Liver (tissue), 9 donors: ENCODE measurements around the gene MEIS2. TPM values are rescaled to one million over a fixed set of nuclear protein-coding genes. Genes with fewer than 3 reads are reported as not detected.
A peak's percentile ranks its signal among the peaks of the same experiment; 100 is the strongest.

Source experiments
- DNase-seq: peaks from one replicate; pipeline ENCODE4 v3.0.0-alpha.2; 2017; ENCODE audit warnings: low spot score
- H3K27ac ChIP-seq, 2 donors: one replicate each; pipeline ENCODE4 v1.7.0; 2013; ENCODE audit warnings: inconsistent platforms in 2 of 2, low read length in 2 of 2, control low read depth in 1 of 2, low read depth in 1 of 2, mild to moderate bottlenecking in 1 of 2
- H3K27me3 ChIP-seq, 4 donors: one replicate each; pipeline versions ENCODE4 v1.6.1 to v1.7.0; 2013; ENCODE audit warnings: low read length in 3 of 4, inconsistent platforms in 1 of 4, mild to moderate bottlenecking in 1 of 4, moderate library complexity in 1 of 4; ENCODE audit not compliant: control insufficient read depth in 4 of 4, insufficient read depth in 4 of 4
- H3K36me3 ChIP-seq, 4 donors: one replicate each; pipeline versions ENCODE4 v1.6.1 to v1.7.0; 2013; ENCODE audit warnings: low read length in 3 of 4, mild to moderate bottlenecking in 3 of 4, low read depth in 1 of 4, moderate library complexity in 1 of 4; ENCODE audit not compliant: control insufficient read depth in 4 of 4, insufficient read depth in 3 of 4
- H3K4me1 ChIP-seq, 4 donors: one replicate each; pipeline versions ENCODE4 v1.6.1 to v1.7.0; 2013; ENCODE audit warnings: low read length in 3 of 4, mild to moderate bottlenecking in 3 of 4, moderate library complexity in 1 of 4; ENCODE audit not compliant: control insufficient read depth in 4 of 4, insufficient read depth in 4 of 4
- H3K4me3 ChIP-seq, 3 donors: one replicate each; pipeline versions ENCODE4 v1.6.1 to v1.7.0; 2013; ENCODE audit warnings: low read length in 3 of 3, control low read depth in 1 of 3, low read depth in 1 of 3, mild to moderate bottlenecking in 1 of 3
- H3K9ac ChIP-seq, 2 donors: one replicate each; pipeline ENCODE4 v1.7.0; 2013; ENCODE audit warnings: low read length in 2 of 2, mild to moderate bottlenecking in 2 of 2, moderate library complexity in 2 of 2, control low read depth in 1 of 2, low read depth in 1 of 2
- H3K9me3 ChIP-seq, 4 donors: one replicate each; pipeline versions ENCODE4 v1.6.1 to v1.7.0; 2013; ENCODE audit warnings: low read length in 3 of 4; ENCODE audit not compliant: control insufficient read depth in 4 of 4
- EGR1 ChIP-seq, 2 donors: IDR thresholded peaks; 2 replicates each; pipeline ENCODE4 v1.6.1; 2016 to 2018; ENCODE audit warnings: antibody characterized with exemption in 2 of 2, low read depth in 2 of 2
- GABPA ChIP-seq, 2 donors: IDR thresholded peaks in 1 of 2; conservative IDR thresholded peaks in 1 of 2; 2 replicates each; pipeline ENCODE4 v1.6.1; 2016; ENCODE audit warnings: antibody characterized with exemption in 2 of 2, mild to moderate bottlenecking in 1 of 2, moderate library complexity in 1 of 2
- HNF4G ChIP-seq: IDR thresholded peaks from 2 replicates; pipeline ENCODE4 v1.6.1; 2016; ENCODE audit warnings: antibody characterized with exemption
- JUND ChIP-seq, 2 donors: IDR thresholded peaks; 2 replicates each; pipeline ENCODE4 v1.6.1; 2016; ENCODE audit warnings: antibody characterized with exemption in 2 of 2
- MAX ChIP-seq: IDR thresholded peaks from 2 replicates; pipeline ENCODE4 v1.6.1; 2016; ENCODE audit warnings: antibody characterized with exemption
- NR2F2 ChIP-seq: IDR thresholded peaks from 2 replicates; pipeline ENCODE4 v1.6.1; 2016; ENCODE audit warnings: antibody characterized with exemption
- RAD21 ChIP-seq, 2 donors: IDR thresholded peaks; 2 replicates each; pipeline ENCODE4 v1.6.1; 2016; ENCODE audit warnings: antibody characterized with exemption in 2 of 2, mild to moderate bottlenecking in 2 of 2
- RXRA ChIP-seq, 2 donors: IDR thresholded peaks; 2 replicates each; pipeline ENCODE4 v1.6.1; 2017 to 2018; ENCODE audit warnings: antibody characterized with exemption in 2 of 2, mild to moderate bottlenecking in 1 of 2
- SP1 ChIP-seq: IDR thresholded peaks from 2 replicates; pipeline ENCODE4 v1.6.1; 2018; ENCODE audit warnings: antibody characterized with exemption, mild to moderate bottlenecking
- TAF1 ChIP-seq: conservative IDR thresholded peaks from 2 replicates; pipeline ENCODE4 v1.6.1; 2016; ENCODE audit warnings: antibody characterized with exemption, mild to moderate bottlenecking
- ZBTB33 ChIP-seq: IDR thresholded peaks from 2 replicates; pipeline ENCODE4 v1.6.1; 2016; ENCODE audit warnings: antibody characterized with exemption
- WGBS: extraction: QIAGEN DNeasy Blood & Tissue Kit; methylation state at CpG from one replicate; pipeline ENCODE4 v1.1.7; 2013; 5-methylcytosine and 5-hydroxymethylcytosine counted together
- polyA plus RNA-seq, 2 donors: library from polyadenylated mRNA; stranded (reverse) in 1 of 2; unstranded in 1 of 2; fragments of 200-250 nt in 1 of 2; fragments of >200 nt in 1 of 2; fragmentation: Nextera tagmentation in 1 of 2; extraction: Ambion mirVana in 1 of 2; gene quantifications; one replicate each; pipeline versions ENCODE4 v1.2.1 to v1.2.3, GENCODE V29; 2013 to 2015
- total RNA-seq, 2 donors: library from RNA; depleted of rRNA; stranded (reverse); fragments of >200 nt; gene quantifications; one replicate each; pipeline ENCODE4 v1.2.3, GENCODE V29; 2014
- TF ChIP-seq, protein P1 (sequence below): IDR thresholded peaks from 2 replicates; pipeline ENCODE4 v1.6.1; 2016; ENCODE audit warnings: antibody characterized with exemption, mild to moderate bottlenecking
- TF ChIP-seq, protein P2 (sequence below): IDR thresholded peaks from 2 replicates; pipeline ENCODE4 v1.6.1; 2016; ENCODE audit warnings: antibody characterized with exemption
- donor health status: healthy.
- donor health status: healthy.
- donor health status: healthy.
- donor health status: healthy.
- donor health status: healthy.

Gene MEIS2
- total and polyA plus RNA-seq, 4 donors, result 3.9 to 12.6 (median 7.6) TPM

DNA sequence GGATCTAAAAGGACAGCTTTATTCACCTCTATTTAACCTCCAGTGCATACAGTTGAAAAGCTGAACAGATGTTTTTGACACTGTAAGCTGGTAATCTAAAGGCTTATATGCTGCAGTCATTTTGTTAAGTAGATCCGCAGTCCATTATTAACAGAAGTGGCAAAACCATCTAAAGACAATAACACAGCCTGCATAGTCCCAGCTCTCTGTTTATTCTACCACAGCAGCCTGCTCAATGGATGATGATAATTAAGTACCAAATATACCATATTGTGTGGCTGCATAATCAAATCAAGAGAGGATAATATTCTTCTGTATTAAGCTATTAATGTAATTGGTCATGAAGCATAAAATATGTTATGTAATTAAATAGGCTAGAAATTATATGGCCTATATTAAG is 207.1 kb downstream of the MEIS2 start:
- WGBS, result 93% methylated on average over 1 of the region's 1 CpG
- no peak for TF ChIP-seq EGR1 (IDR thresholded peaks at IDR 0.05; ENCODE audit: low read depth in 2 of 2)
- no peak for TF ChIP-seq SP1
- H3K4me1 ChIP-seq, result peaks cover 0 to 2% (median 0%) of the 10 kb centered on the region in 4 donors
- peaks cover 0 to 1% (median 0%) of the 10 kb centered on the region in 4 donors for H3K36me3 ChIP-seq
- no peaks in the 10 kb centered on the region for H3K27me3 ChIP-seq
- H3K9me3 ChIP-seq, result no peaks in the 10 kb centered on the region
- H3K9ac ChIP-seq, result no peak overlapping the region
- no peak overlapping the region for H3K27ac ChIP-seq
- no peak for DNase-seq
- H3K4me3 ChIP-seq, result no peak overlapping the region

GRCh38 chr15:36888011-36888992 is 212.0 kb downstream of the MEIS2 start:
- Histone ChIP-seq H3K27me3 (peaks cover 0 to 5% (median under 1%) of the 10 kb centered on the region in 4 donors), H3K4me1 (peaks cover 4 to 12% (median 8%) of the 10 kb centered on the region in 4 donors), H3K9me3 (no peaks in the 10 kb centered on the region), H3K4me3 (peak overlapping the region in 1 of 3 donors; percentile 43), H3K36me3 (no peaks in the 10 kb centered on the region), H3K9ac (no peak overlapping the region), H3K27ac (no peak overlapping the region)
- no peak for DNase-seq
- WGBS, result 15% methylated on average over 51 of the region's 51 CpGs
- TF ChIP-seq RAD21 (IDR thresholded peaks at IDR 0.05), result no peak
- TF ChIP-seq, protein P1, sequence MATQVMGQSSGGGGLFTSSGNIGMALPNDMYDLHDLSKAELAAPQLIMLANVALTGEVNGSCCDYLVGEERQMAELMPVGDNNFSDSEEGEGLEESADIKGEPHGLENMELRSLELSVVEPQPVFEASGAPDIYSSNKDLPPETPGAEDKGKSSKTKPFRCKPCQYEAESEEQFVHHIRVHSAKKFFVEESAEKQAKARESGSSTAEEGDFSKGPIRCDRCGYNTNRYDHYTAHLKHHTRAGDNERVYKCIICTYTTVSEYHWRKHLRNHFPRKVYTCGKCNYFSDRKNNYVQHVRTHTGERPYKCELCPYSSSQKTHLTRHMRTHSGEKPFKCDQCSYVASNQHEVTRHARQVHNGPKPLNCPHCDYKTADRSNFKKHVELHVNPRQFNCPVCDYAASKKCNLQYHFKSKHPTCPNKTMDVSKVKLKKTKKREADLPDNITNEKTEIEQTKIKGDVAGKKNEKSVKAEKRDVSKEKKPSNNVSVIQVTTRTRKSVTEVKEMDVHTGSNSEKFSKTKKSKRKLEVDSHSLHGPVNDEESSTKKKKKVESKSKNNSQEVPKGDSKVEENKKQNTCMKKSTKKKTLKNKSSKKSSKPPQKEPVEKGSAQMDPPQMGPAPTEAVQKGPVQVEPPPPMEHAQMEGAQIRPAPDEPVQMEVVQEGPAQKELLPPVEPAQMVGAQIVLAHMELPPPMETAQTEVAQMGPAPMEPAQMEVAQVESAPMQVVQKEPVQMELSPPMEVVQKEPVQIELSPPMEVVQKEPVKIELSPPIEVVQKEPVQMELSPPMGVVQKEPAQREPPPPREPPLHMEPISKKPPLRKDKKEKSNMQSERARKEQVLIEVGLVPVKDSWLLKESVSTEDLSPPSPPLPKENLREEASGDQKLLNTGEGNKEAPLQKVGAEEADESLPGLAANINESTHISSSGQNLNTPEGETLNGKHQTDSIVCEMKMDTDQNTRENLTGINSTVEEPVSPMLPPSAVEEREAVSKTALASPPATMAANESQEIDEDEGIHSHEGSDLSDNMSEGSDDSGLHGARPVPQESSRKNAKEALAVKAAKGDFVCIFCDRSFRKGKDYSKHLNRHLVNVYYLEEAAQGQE, result no peak
- TF ChIP-seq JUND (IDR thresholded peaks at IDR 0.05), result no peak
- no peak for TF ChIP-seq SP1
- no peak for TF ChIP-seq HNF4G
- TF ChIP-seq TAF1, result no peak
- no peak for TF ChIP-seq MAX
- TF ChIP-seq NR2F2, result no peak
- TF ChIP-seq EGR1 (IDR thresholded peaks at IDR 0.05; ENCODE audit: low read depth in 2 of 2), result no peak
- no peak for TF ChIP-seq GABPA (IDR thresholded peaks at IDR 0.05 in 1 of 2, conservative IDR thresholded peaks at IDR 0.05 in 1 of 2)
- TF ChIP-seq, protein P2, sequence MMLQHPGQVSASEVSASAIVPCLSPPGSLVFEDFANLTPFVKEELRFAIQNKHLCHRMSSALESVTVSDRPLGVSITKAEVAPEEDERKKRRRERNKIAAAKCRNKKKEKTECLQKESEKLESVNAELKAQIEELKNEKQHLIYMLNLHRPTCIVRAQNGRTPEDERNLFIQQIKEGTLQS, result no peak

DNA sequence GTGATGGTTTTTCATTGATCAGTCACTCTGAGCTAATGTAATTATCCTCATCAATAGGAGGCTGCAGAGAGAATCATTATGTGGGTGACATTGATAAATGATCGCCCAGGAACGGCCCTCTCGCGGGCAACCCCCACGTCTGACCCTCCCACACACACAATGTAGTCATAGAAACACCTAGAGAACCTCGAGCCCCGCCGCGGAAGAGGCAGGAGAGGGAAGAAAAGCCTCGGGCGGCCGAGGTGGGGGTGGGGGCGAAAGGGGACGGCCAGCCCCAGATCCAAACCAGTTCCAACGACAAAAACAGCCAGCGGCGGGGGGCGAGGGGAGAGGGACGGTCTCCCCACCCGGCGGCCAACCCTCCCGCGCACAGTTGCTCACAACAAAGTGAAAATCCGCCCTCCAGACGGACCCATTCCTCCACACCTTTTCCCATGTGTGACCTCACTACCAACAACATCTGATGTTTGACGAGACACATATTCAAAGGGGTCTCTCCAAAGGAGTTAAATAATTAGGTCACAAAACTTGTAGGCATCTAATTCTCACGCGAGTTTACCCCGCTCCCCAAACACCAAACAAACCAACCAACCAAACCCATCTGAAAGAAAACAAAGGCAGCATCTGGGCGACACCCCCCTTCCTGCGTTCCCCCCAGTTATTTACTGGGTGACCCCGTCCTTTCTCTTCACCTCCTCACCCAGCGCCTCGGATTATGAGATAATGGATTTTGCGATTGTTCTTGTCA is 213.0 kb downstream of the MEIS2 start:
- Histone ChIP-seq H3K36me3 (no peaks in the 10 kb centered on the region), H3K9ac (no peak overlapping the region), H3K27ac (no peak overlapping the region), H3K4me3 (peak overlapping the region in 2 of 3 donors; percentile 6 to 43), H3K9me3 (no peaks in the 10 kb centered on the region), H3K4me1 (peaks cover 4 to 21% (median 16%) of the 10 kb centered on the region in 4 donors), H3K27me3 (peaks cover 0 to 9% (median 3%) of the 10 kb centered on the region in 4 donors)
- TF ChIP-seq, protein P2, result no peak
- TF ChIP-seq, protein P1, result no peak
- TF ChIP-seq EGR1 (IDR thresholded peaks at IDR 0.05; ENCODE audit: low read depth in 2 of 2) (no peak), ZBTB33 (no peak), RXRA (IDR thresholded peaks at IDR 0.05) (no peak)
- DNase-seq, result no peak
- WGBS, result 11% methylated on average over 35 of the region's 35 CpGs
